ENCODE measurements around the gene CELF6. TPM values are rescaled to one million over a fixed set of nuclear protein-coding genes. Genes with fewer than 3 reads are reported as not detected.
A peak's percentile ranks its signal among the peaks of the same experiment; 100 is the strongest.

Gene CELF6
- total RNA-seq, 3 donors from 2014 or later = 2.6 to 3.5 (median 2.9) TPM

- no peak for DNase-seq (ENCODE audit: low spot score in 2 of 2)
- Histone ChIP-seq H3K27ac (no peak overlapping the region), H3K27me3 (no peaks in the 10 kb centered on the region), H3K36me3 (no peaks in the 10 kb centered on the region), H3K4me3 (no peak overlapping the region), H3K9me3 (no peaks in the 10 kb centered on the region), H3K4me1 (no peaks in the 10 kb centered on the region)
- TF ChIP-seq POLR2A (IDR thresholded peaks at IDR 0.05) (no peak), POLR2AphosphoS5 (IDR thresholded peaks at IDR 0.05) (no peak), CTCF (IDR thresholded peaks at IDR 0.05) (no peak)
- intact Hi-C loops (cut with DNase I; ENCODE audit: low total_unique reads) = no loop called here
These were observed 30.2 kb downstream of the CELF6 start for GRCh38 chr15:72289597-72290325.

GRCh38 chr15:72288796-72289596 lies 31.0 kb downstream of the CELF6 start:
- Histone ChIP-seq H3K27ac (no peak overlapping the region), H3K4me1 (no peaks in the 10 kb centered on the region), H3K9me3 (no peaks in the 10 kb centered on the region), H3K27me3 (no peaks in the 10 kb centered on the region), H3K36me3 (no peaks in the 10 kb centered on the region), H3K4me3 (no peak overlapping the region)
- DNase-seq (ENCODE audit: low spot score in 2 of 2) = no peak
- TF ChIP-seq POLR2A (IDR thresholded peaks at IDR 0.05) (no peak), CTCF (IDR thresholded peaks at IDR 0.05) (no peak)
- intact Hi-C loops (cut with DNase I; ENCODE audit: low total_unique reads) = no loop called here

- Histone ChIP-seq H3K27ac (no peak overlapping the region), H3K27me3 (no peaks in the 10 kb centered on the region), H3K9me3 (no peaks in the 10 kb centered on the region), H3K4me1 (no peaks in the 10 kb centered on the region), H3K36me3 (no peaks in the 10 kb centered on the region), H3K4me3 (no peak overlapping the region)
- no peak for DNase-seq (ENCODE audit: low spot score in 2 of 2)
- TF ChIP-seq CTCF (IDR thresholded peaks at IDR 0.05) (peak in 2 of 3 donors; percentile 29 to 54), POLR2A (IDR thresholded peaks at IDR 0.05) (no peak)
- intact Hi-C loops (cut with DNase I; ENCODE audit: low total_unique reads) = no loop called here
These were observed 33.9 kb downstream of the CELF6 start for GRCh38 chr15:72285927-72286516.

GRCh38 chr15:72285402-72285801 lies 34.6 kb downstream of the CELF6 start:
- no peaks in the 10 kb centered on the region for H3K9me3 ChIP-seq
- H3K4me1 ChIP-seq = no peaks in the 10 kb centered on the region
- intact Hi-C loops (cut with DNase I; ENCODE audit: low total_unique reads) = no loop called here
- TF ChIP-seq POLR2AphosphoS5 (IDR thresholded peaks at IDR 0.05) (no peak), CTCF (IDR thresholded peaks at IDR 0.05) (no peak), POLR2A (IDR thresholded peaks at IDR 0.05) (no peak)
- H3K36me3 ChIP-seq = no peaks in the 10 kb centered on the region
- H3K4me3 ChIP-seq = no peak overlapping the region
- no peak for DNase-seq (ENCODE audit: low spot score in 2 of 2)
- H3K27me3 ChIP-seq = no peaks in the 10 kb centered on the region
- no peak overlapping the region for H3K27ac ChIP-seq

GRCh38 chr15:72284781-72285180 lies 35.2 kb downstream of the CELF6 start:
- Histone ChIP-seq H3K27ac (no peak overlapping the region), H3K4me1 (no peaks in the 10 kb centered on the region), H3K4me3 (no peak overlapping the region), H3K36me3 (no peaks in the 10 kb centered on the region), H3K9me3 (no peaks in the 10 kb centered on the region), H3K27me3 (no peaks in the 10 kb centered on the region)
- no peak for DNase-seq (ENCODE audit: low spot score in 2 of 2)
- TF ChIP-seq CTCF (IDR thresholded peaks at IDR 0.05) (no peak), POLR2A (IDR thresholded peaks at IDR 0.05) (no peak), POLR2AphosphoS5 (IDR thresholded peaks at IDR 0.05) (no peak)
- intact Hi-C loops (cut with DNase I; ENCODE audit: low total_unique reads) = no loop called here
